Keratinocyte (primary cell): Measurements from ENCODE around the gene HOXB5. TPM values are rescaled to one million over a fixed set of nuclear protein-coding genes. Genes with fewer than 3 reads are reported as not detected.
A peak's percentile ranks its signal among the peaks of the same experiment; 100 is the strongest.

Source experiments
- DNase-seq: peaks from one replicate; pipeline ENCODE4 v3.0.0-alpha.2; 2011; ENCODE audit warnings: low read depth, missing footprints, low spot score
- FAIRE-seq: peaks from 2 replicates; lab custom pipeline; 2011; peaks lifted over from hg19 to GRCh38; lab: Jason Lieb, UNC
- H2AFZ ChIP-seq: 2 replicates; pipeline ENCODE4 v1.6.0; 2012; ENCODE audit warnings: low read length, control low read depth, inconsistent platforms; ENCODE audit not compliant: control insufficient read depth
- H3K27ac ChIP-seq: 2 replicates; pipeline ENCODE4 v1.5.1; 2011; ENCODE audit warnings: low read length; ENCODE audit not compliant: control insufficient read depth, insufficient read depth
- H3K27me3 ChIP-seq: 3 replicates; pipeline ENCODE4 v1.6.0; 2011; ENCODE audit warnings: low read length; ENCODE audit not compliant: control insufficient read depth, insufficient read depth; ENCODE audit errors: extremely low read depth
- H3K36me3 ChIP-seq, 2 experiments: 2 replicates in 1 of 2; 3 replicates in 1 of 2; pipeline ENCODE4 v1.5.1; 2011; ENCODE audit warnings: low read length in 2 of 2, mild to moderate bottlenecking in 1 of 2; ENCODE audit not compliant: control insufficient read depth in 2 of 2, insufficient read depth in 2 of 2; ENCODE audit errors: extremely low read depth in 1 of 2
- H3K4me1 ChIP-seq: 3 replicates; pipeline ENCODE4 v1.5.1; 2011; ENCODE audit warnings: low read length; ENCODE audit not compliant: control insufficient read depth, insufficient read depth; ENCODE audit errors: extremely low read depth
- H3K4me2 ChIP-seq: 3 replicates; pipeline ENCODE4 v1.6.0; 2011; ENCODE audit warnings: low read depth, low read length; ENCODE audit not compliant: control insufficient read depth, insufficient read depth; ENCODE audit errors: extremely low read depth
- H3K4me3 ChIP-seq, 3 experiments: fragments of 200-600 bp in 1 of 3; sonication (generic) in 1 of 3; 2 replicates in 2 of 3; 3 replicates in 1 of 3; pipeline ENCODE4 v1.5.1; 2011 to 2016; ENCODE audit warnings: low read length in 3 of 3, mild to moderate bottlenecking in 3 of 3, control low read depth in 2 of 3, inconsistent platforms in 1 of 3, low read depth in 1 of 3, mixed read lengths in 1 of 3, mixed run types in 1 of 3, moderate library complexity in 1 of 3; ENCODE audit not compliant: control insufficient read depth in 2 of 3, insufficient read depth in 2 of 3; ENCODE audit errors: extremely low read depth in 1 of 3
- H3K79me2 ChIP-seq: 2 replicates; pipeline ENCODE4 v1.6.0; 2012; ENCODE audit warnings: low read length; ENCODE audit not compliant: control insufficient read depth, insufficient read depth
- H3K9ac ChIP-seq: 3 replicates; pipeline ENCODE4 v1.6.0; 2011; ENCODE audit warnings: low read length; ENCODE audit not compliant: control insufficient read depth, insufficient read depth; ENCODE audit errors: extremely low read depth
- H3K9me1 ChIP-seq: 3 replicates; pipeline ENCODE4 v1.6.0; 2011; ENCODE audit warnings: low read length; ENCODE audit not compliant: control insufficient read depth, insufficient read depth; ENCODE audit errors: extremely low read depth
- H3K9me3 ChIP-seq: 2 replicates; pipeline ENCODE4 v1.5.1; 2012; ENCODE audit warnings: low read depth, low read length; ENCODE audit not compliant: control insufficient read depth
- H4K20me1 ChIP-seq: 3 replicates; pipeline ENCODE4 v1.6.0; 2011; ENCODE audit warnings: low read length; ENCODE audit not compliant: control insufficient read depth, insufficient read depth; ENCODE audit errors: extremely low read depth
- EZH2 ChIP-seq: IDR thresholded peaks from one replicate; pipeline ENCODE4 v1.6.1; 2012; ENCODE audit warnings: inconsistent platforms, mild to moderate bottlenecking, low read length, moderate library complexity
- dilution Hi-C: fragments of 300-500 bp; cut with MboI; formaldehyde crosslinking; loops from one replicate; pipeline ENCODE4 v1.7.0; 2020; ENCODE audit warnings: low sequenced_read_pairs; ENCODE audit not compliant: extremely low pct_ligation_motif_present
- polyA plus RNA-seq, 5 experiments: library from polyadenylated mRNA; depleted of rRNA in 3 of 5; stranded (reverse) in 3 of 5; stranded (forward) in 1 of 5; unstranded in 1 of 5; fragments of >200 nt; gene quantifications; 1 replicate in 1 of 5; 2 replicates in 3 of 5; 3 replicates in 1 of 5; pipeline versions ENCODE4 v1.2.1 to v1.2.3, GENCODE V29; 2011 to 2012; ENCODE audit warnings: missing spikeins in 2 of 5, low read depth in 1 of 5, low replicate concordance in 1 of 5
- TF ChIP-seq, protein P1 (sequence below), 3 experiments: IDR thresholded peaks in 1 of 3; conservative IDR thresholded peaks in 1 of 3; optimal IDR thresholded peaks in 1 of 3; 2 replicates in 2 of 3; 3 replicates in 1 of 3; pipeline versions ENCODE3 to v1.5.1; 2011; ENCODE audit warnings: low read length in 3 of 3, mild to moderate bottlenecking in 3 of 3, moderate library complexity in 2 of 3, control low read depth in 1 of 3, inconsistent platforms in 1 of 3; ENCODE audit not compliant: insufficient read depth in 2 of 3; ENCODE audit errors: extremely low read depth in 1 of 3

The HOXB5 gene
- polyA plus RNA-seq, 1 donor (not counting 4 experiments of a cell fraction or from before 2014, with no cell fraction given) = not detected

DNA sequence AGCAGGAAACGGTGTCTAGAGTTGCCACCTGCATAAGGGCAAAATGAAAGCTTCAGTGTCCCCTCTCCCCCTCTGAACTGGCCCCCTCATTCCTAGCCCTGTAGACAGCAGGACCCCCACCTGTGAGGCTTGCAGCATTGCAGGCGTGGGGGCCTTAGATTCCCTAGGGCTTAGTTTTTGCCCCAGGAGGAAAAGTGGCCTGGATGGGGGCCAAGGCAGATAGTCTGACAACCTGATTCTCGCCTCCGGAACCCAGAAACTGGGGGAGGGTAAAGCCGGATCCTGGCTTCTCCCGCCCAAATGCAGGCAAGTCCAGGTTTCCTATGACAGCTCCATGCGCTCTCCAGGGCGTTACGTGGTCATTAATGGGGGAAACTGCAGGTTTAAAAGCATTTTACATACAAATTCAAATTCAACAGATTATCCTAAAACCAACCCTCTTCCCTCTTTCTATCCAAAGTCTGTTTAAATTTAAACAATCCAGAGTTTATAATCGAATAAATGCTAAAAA, 11.9 kb upstream of the HOXB5 start:
- Histone ChIP-seq H3K9me1 (no peaks in the 10 kb centered on the region), H3K4me1 (peaks cover 7% of the 10 kb centered on the region), H3K27me3 (peaks cover 93% of the 10 kb centered on the region), H3K9ac (no peak overlapping the region), H3K79me2 (no peaks in the 10 kb centered on the region), H3K36me3 (no peaks in the 10 kb centered on the region), H2AFZ (no peak overlapping the region), H3K27ac (no peak overlapping the region), H4K20me1 (no peaks in the 10 kb centered on the region), H3K9me3 (no peaks in the 10 kb centered on the region), H3K4me3 (no peak overlapping the region), H3K4me2 (no peak overlapping the region)
- no peak for TF ChIP-seq EZH2
- TF ChIP-seq, protein P1, sequence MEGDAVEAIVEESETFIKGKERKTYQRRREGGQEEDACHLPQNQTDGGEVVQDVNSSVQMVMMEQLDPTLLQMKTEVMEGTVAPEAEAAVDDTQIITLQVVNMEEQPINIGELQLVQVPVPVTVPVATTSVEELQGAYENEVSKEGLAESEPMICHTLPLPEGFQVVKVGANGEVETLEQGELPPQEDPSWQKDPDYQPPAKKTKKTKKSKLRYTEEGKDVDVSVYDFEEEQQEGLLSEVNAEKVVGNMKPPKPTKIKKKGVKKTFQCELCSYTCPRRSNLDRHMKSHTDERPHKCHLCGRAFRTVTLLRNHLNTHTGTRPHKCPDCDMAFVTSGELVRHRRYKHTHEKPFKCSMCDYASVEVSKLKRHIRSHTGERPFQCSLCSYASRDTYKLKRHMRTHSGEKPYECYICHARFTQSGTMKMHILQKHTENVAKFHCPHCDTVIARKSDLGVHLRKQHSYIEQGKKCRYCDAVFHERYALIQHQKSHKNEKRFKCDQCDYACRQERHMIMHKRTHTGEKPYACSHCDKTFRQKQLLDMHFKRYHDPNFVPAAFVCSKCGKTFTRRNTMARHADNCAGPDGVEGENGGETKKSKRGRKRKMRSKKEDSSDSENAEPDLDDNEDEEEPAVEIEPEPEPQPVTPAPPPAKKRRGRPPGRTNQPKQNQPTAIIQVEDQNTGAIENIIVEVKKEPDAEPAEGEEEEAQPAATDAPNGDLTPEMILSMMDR (optimal IDR thresholded peaks at IDR 0.05 in 1 of 3, IDR thresholded peaks at IDR 0.05 in 1 of 3, conservative IDR thresholded peaks at IDR 0.05 in 1 of 3; ENCODE audit: extremely low read depth in 1 of 3, insufficient read depth in 2 of 3, low read length in 3 of 3) = no peak
- DNase-seq = no peak
- no peak for FAIRE-seq
- dilution Hi-C loops = no loop called here

DNA sequence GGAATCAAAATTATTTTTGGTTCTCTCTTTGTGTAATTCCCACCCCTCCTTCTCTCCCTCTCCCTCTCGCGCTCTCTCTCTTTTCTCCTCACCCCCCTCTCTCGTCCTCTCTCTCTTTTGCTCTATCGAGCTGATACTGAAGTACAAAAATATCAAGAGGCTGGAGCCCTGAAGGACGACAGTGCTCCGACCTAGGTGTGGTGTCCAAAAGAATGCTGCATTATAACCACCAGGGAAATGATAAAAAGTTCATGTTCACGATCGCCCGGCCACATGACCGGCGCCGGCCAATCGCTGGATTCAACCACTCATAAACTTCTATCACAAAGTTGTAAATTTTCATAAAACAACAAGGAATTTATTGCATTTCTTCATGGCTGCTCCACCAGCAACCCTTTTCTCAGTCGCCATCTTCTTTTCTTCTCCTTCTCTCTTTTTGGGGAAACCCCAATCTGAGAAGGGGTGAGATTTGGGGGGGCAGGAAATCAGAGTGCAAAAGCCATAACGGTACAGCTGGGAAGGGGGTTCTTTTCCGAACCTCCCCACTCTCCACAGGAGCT, 11.3 kb upstream of the HOXB5 start, which contains the start of gene HOXB6:
Gene HOXB6, minus strand, starts transcription at position 217 of the 560 bp plus-strand sequence. CDS start 6,836 bp downstream, outside the sequence.
- no peak for FAIRE-seq
- Histone ChIP-seq H3K9ac (no peak within 1 kb of the TSS), H3K79me2 (no peaks in the 10 kb centered on the region)

More for the DNA sequence above, 11.3 kb upstream of the HOXB5 start, which contains the start of gene HOXB6:
- peaks cover 7% of the 10 kb centered on the region for H3K4me1 ChIP-seq
- no peaks in the 10 kb centered on the region for H3K36me3 ChIP-seq
- H3K9me1 ChIP-seq = no peaks in the 10 kb centered on the region
- DNase-seq = no peak
- H3K4me2 ChIP-seq = peak within 1 kb of the TSS; percentile 50
- dilution Hi-C loops = no loop called here
- no peak within 1 kb of the TSS for H3K27ac ChIP-seq
- H2AFZ ChIP-seq = peak within 1 kb of the TSS; percentile 25
- H4K20me1 ChIP-seq = no peaks in the 10 kb centered on the region
- H3K27me3 ChIP-seq = peaks cover 97% of the 10 kb centered on the region
- H3K4me3 ChIP-seq = peak within 1 kb of the TSS; percentile 16 to 56 (median 35)
- TF ChIP-seq, protein P1 (optimal IDR thresholded peaks at IDR 0.05 in 1 of 3, IDR thresholded peaks at IDR 0.05 in 1 of 3, conservative IDR thresholded peaks at IDR 0.05 in 1 of 3; ENCODE audit: extremely low read depth in 1 of 3, insufficient read depth in 2 of 3, low read length in 3 of 3) = no peak
- peak; percentile 13 for TF ChIP-seq EZH2
- no peaks in the 10 kb centered on the region for H3K9me3 ChIP-seq
